CD4-positive, alpha-beta T cell treated with Interleukin-17A for 1 hour (primary cell): ENCODE data around the gene C11orf68.

Source experiments
- DNase-seq: peaks from one replicate; pipeline ENCODE4 v3.0.0-alpha.2; 2020

Gene C11orf68

GRCh38 chr11:65870307-65870658 lies 48.6 kb downstream of the C11orf68 start:
- DNase-seq = no peak

GRCh38 chr11:65869643-65870306 lies 49.1 kb downstream of the C11orf68 start:
- DNase-seq = no peak

- no peak for DNase-seq
Observed at GRCh38 chr11:65868907-65869306, 50.0 kb downstream of the C11orf68 start.

GRCh38 chr11:65868076-65868667 lies 50.7 kb downstream of the C11orf68 start:
- no peak for DNase-seq

- no peak for DNase-seq
Observed at GRCh38 chr11:65867284-65868071, 51.4 kb downstream of the C11orf68 start.
